C4-2B (cell line): Measurements from ENCODE around the gene ABCA10.

ENCODE experiments used
- H3K27ac ChIP-seq: fragments of 450-650 bp; 2 replicates; pipeline ENCODE4 v1.5.1; 2017
- CTCF ChIP-seq: fragments of 450-650 bp; conservative IDR thresholded peaks from 2 replicates; pipeline ENCODE4 v1.5.1; 2017; ENCODE audit warnings: mild to moderate bottlenecking
- ZFX ChIP-seq: fragments of 450-650 bp; IDR thresholded peaks from 2 replicates; pipeline ENCODE4 v1.6.1; 2017

ABCA10 gene

GRCh38 chr17:69265873-69266272, 37.2 kb upstream of the ABCA10 start:
- TF ChIP-seq CTCF (no peak), ZFX (no peak)
- H3K27ac ChIP-seq, result no peak overlapping the region

- no peak overlapping the region for H3K27ac ChIP-seq
- TF ChIP-seq CTCF (no peak), ZFX (no peak)
These were observed 25.6 kb upstream of the ABCA10 start for GRCh38 chr17:69254187-69254586.

GRCh38 chr17:69250641-69251040, 22.0 kb upstream of the ABCA10 start:
- TF ChIP-seq CTCF (no peak), ZFX (no peak)
- H3K27ac ChIP-seq, result no peak overlapping the region

GRCh38 chr17:69246726-69247375, 18.2 kb upstream of the ABCA10 start:
- no peak overlapping the region for H3K27ac ChIP-seq
- no peak for TF ChIP-seq ZFX
- TF ChIP-seq CTCF, result peak; percentile 78

GRCh38 chr17:69246202-69246601, 17.6 kb upstream of the ABCA10 start:
- no peak for TF ChIP-seq ZFX
- H3K27ac ChIP-seq, result no peak overlapping the region

GRCh38 chr17:69245617-69246016, 17.0 kb upstream of the ABCA10 start:
- TF ChIP-seq ZFX, result no peak
- no peak for TF ChIP-seq CTCF
- H3K27ac ChIP-seq, result no peak overlapping the region

GRCh38 chr17:69239611-69240600, 11.3 kb upstream of the ABCA10 start:
- no peak for TF ChIP-seq CTCF
- peak overlapping the region; percentile 38; the same call in 1 of the 2 replicates for H3K27ac ChIP-seq
